GM21390 (cell line): ENCODE results near the gene PFN4.
"Not testable (repeated sequence)": the region's sequence is repeated elsewhere in the genome, so short reads cannot be mapped to it uniquely, and the experiment has no call there.

Source experiments
- ATAC-seq: cut with Tn5 transposase; IDR thresholded peaks from one replicate; pipeline ENCODE4 v1.9.1; 2021; ENCODE audit not compliant: unreplicated experiment

The PFN4 gene

DNA sequence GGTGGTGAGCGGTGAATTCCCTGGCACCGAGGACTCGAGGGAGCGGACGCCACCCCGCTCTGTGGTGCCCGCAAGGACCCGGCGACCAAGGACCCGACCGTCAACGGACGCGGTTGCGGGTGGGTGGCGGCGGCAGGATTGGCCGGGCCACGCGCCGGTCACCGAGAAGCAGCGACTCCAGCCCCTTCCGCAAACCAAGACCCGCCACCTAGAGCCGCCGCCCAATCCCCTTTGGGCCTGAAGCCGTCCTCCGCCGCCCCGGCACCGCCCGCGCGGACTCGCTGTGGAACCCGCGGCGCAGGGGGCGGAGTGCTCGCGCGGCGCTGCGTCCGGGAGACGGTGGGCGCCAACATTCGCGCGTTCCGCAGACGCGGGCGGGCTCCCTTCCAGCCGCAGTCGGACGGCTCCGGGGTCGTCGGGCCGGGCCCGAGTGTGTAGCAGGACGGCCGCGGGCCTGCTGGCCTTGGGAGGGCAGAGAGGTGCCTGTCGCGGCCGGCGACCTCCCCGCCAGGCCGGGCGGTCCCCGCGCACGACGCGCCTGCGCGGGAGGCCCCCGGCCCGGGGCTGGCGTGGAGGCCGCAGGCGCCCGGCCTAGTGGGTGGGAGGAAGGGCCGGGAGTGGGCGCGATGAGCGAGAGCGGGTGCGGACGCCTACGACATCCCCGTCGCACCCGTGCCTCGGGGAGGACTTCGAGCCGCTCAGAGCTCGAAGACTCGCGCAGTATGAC is at the start of gene PFN4, which contains the start of gene FAM228B:
TSS of gene PFN4 (minus strand) at position 140 of the 727 bp plus-strand sequence. CDS start 799 bp downstream, outside the sequence.
TSS of gene FAM228B (plus strand) at position 275 of the 727 bp plus-strand sequence. CDS start 893 bp downstream, outside the sequence.
- peak; percentile 85 for ATAC-seq

GRCh38 chr2:24169023-24169422 is 45.9 kb upstream of the PFN4 start:
- ATAC-seq, result no peak

- peak; percentile 66 for ATAC-seq
These were observed 41.4 kb upstream of the PFN4 start for GRCh38 chr2:24164416-24164973.

DNA sequence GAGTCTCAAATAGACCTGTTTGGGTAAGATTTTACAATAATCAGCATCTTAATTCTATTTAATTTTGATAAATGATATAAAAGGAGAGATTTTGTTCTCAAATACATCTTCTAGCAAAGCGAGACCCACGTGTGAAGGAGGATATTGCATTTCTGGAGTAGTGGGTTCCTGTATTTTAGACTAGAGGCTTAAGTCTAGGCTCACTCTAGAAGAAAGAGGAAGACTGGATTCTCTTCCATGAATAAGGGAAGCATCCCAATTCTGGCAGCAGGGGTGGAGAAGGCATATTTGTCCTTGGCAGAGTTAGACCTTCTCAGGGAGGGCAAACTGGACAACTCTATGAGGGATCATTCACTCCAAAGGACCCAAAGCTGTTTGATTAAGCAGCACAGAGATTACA is 40.5 kb upstream of the PFN4 start:
- ATAC-seq, result no peak

DNA sequence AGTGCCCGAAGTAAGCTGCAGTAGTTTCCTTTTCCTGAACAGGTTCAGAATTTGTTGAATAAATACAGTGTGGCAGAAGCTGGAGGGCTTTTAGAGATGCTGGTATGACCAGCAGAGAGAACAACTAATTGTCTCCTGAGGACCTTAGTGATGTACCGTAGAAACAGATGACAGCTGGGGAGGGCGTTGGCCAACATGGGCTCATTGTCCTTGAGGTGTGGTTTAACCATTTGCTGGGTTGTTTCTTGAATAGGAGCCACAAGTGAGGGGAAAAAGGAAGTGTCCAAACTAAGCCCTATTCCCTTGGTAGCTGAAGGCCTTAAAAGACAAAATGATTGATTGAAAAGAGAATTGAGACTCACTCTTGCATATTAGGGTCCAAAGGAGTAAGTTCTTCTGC is 40.1 kb upstream of the PFN4 start:
- ATAC-seq, result no peak

DNA sequence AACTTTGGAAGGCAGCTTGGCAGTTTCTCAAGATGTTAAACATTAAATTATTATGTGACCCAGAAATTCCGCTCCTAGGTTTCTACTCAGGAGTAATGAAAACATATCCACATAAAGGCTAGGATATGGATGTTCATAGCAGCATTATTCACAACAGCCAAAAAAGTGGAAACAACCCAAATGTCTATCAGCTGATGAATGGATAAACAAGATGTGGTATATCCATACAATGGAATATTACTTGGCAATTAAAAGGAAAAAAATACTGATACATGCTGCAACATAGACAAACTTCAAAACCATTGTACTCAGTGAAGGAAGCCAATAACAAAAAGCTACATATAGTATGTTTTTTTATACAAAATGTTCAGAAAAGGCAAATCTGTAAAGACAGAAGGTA is 39.4 kb upstream of the PFN4 start:
- ATAC-seq, result no peak

DNA sequence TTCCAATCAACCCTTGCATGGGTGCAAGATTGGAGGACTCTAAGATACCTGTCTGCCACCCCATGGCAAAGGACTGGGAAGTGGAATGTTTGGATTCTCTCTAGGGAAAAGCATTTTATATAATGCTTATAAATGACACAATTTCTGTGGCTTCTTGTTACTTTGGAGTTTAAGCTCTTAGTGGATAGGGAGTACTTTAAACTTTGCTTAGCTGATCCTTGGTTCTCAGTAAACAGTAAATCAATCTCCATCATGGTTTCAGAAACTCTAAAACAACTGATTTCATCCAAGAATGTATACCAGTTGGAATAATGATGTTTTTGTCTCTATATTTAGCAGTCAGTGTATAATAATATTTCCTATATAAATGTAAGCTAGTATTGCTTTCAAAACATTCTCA is 37.6 kb upstream of the PFN4 start:
- no peak for ATAC-seq

DNA sequence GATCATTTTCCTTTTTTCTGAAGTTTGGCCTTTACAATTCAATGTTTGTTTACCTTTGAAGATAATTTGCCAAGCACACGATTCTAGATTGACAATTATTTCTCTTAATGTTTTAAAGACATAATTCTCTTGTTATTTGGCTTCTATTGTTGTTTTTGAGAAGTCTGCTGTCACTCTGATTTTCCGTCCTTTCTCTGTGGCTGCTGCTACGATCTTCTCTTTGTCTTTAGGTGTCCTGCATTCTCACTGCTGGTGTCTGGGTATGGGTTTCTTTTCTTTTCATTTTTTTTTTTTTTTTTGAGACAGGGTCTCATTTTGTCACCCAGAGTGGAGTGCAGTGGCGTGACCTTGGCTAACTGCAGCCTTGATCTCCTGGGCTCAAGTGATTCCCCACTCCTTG is 36.6 kb upstream of the PFN4 start:
- no peak for ATAC-seq

DNA sequence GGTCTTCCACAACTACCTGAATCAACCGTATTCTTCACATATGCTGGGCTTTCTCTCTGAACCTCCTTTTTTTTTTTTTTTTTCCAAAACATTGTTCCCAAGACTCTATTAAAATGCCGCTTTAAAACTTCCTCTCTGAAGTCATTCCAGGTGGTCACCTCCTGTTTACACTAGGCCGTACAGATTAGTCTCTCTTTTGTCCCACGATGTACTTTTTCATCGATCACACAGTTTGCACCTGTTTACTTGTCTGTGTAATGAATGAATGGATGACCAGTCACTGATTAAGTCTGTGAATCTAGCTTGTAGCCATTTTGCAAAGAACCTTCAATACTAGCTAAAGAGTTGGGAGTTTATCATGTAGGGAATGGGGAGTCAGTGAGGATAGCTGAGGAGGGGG is 35.0 kb upstream of the PFN4 start:
- ATAC-seq, result no peak

- ATAC-seq, result no peak
These were observed 30.3 kb upstream of the PFN4 start for GRCh38 chr2:24153478-24153877.

GRCh38 chr2:24152413-24153197 is 29.5 kb upstream of the PFN4 start:
- ATAC-seq, result no peak

DNA sequence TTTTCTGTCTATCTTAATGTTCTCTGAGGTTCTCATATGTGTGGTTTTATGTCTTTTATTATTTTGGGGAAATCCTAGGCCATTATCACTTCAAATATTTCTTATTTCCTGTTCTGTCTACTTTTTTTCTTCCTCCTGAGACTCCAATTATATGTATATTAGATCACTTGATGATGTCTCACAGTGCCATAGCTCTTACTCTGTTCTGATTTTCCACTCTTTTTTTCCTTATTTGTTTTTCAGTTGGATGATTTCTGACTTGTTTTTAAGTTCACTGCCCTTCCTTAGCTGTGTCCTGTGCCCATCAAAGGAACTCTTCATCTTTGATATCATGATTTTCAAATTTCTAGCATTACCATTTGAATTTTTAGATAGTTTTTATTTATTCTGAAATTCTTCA is 24.2 kb upstream of the PFN4 start:
- ATAC-seq, result no peak

DNA sequence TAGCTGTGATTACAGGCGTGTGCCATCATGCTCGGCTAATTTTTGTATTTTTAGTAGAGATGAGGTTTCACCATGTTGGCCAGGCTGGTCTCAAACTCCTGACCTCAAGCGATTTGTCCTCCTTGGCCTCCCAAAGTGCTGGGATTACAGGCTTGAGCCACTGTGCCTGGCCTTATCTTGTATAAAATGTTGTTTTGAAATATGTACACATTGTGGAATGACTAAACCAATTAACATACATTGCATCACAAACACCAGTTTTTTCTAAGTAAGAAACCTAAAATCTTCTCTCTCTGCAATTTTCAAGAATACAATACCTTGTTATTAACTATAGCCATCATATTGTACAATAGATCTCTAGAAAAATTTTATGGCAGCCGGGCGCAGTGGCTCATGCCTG is 17.2 kb upstream of the PFN4 start:
- ATAC-seq, result not testable (repeated sequence)

DNA sequence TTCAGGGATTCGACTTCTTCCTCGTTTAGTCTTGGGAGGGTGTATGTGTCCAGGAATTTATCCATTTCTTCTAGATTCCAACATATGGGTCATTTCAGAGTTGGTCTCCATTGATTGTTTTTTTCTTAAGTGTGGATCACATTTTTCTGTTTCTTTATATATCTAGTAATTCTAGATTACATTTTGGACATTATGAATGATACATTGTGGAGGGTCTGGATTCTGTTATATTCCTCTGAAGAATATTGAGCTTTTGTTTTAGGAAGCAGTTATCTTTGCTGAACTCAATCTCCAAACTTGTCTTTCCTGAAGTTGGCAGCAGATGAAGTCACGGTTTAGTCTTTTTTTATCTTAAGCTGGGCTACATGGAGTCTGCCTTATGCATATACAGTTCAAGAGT is 9.4 kb upstream of the PFN4 start:
- ATAC-seq, result no peak

GRCh38 chr2:24125956-24126355 is 2.8 kb upstream of the PFN4 start:
- ATAC-seq, result no peak

DNA sequence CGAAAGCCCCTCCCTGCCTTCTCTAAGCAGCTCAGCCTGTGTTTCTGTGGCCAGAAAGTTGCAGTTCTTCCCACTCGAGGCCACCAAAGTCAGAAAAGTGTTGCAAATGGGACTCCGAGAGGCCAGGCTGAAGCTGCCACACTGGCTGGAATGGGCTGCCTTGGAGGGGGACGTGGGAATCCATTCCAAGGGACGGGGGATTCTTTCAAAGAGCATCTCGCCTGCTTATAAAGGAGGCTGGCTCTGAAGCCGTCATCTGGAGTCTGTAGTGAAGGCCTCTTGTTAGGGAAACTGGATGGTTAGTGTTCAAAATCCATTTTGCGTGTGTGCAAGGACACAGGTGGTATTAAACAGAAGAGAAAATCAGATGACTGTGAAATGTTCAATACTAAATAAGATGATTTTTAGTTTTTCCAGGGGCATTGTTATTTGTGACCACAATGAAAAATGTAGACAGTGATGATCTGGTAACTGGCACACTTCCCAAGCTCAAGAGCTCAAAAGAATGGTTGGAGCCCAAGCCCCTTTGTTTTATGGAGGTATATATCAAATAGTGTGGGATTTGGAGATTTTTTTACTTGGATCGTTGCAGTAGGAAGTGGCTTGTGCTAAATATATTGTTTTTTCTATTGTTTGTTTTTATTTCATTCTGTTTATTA is 917 bp upstream of the PFN4 start:
- peak; percentile 3 for ATAC-seq

DNA sequence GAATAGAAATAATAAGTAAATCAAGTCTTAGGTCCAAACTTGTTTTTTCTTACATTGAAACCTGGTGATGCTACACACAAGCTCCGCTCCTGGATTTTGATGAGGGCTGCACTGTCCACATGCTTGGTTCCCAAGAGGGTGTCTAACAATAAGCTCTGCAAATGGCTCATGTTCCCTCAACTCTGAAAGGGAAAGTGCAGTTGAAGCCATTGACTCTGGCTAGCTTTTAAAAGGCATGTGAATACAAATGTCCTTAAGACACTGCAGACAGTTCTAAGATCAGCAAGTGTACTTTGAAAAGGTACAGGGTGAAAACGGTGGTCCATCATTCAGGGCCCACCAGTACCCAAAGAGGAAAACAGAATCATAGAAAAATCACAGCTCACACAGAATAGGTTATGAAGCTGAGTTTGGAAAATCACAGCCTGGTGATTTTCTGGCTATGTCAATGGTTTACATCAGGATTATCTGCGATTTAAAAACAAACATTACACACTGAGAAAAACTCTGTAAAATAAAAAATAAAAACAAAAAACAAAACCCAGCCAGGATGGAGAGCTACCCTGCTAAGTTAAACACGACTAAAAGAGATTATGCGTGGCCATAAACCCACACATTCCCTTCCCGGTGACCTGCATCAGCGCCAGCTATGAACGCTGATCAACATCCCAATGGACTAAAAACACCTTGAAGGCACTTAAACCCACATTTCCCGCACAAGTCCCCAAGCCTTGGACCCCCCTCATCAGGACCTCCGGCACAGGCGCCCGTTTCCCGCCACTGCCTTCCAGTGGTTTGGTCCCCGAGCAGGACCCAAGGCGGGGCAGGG is 554 bp downstream of the PFN4 start:
- no peak for ATAC-seq

- no peak for ATAC-seq
These were observed 1.7 kb downstream of the PFN4 start for GRCh38 chr2:24121469-24121868.

GRCh38 chr2:24121066-24121465 is 2.1 kb downstream of the PFN4 start:
- no peak for ATAC-seq

DNA sequence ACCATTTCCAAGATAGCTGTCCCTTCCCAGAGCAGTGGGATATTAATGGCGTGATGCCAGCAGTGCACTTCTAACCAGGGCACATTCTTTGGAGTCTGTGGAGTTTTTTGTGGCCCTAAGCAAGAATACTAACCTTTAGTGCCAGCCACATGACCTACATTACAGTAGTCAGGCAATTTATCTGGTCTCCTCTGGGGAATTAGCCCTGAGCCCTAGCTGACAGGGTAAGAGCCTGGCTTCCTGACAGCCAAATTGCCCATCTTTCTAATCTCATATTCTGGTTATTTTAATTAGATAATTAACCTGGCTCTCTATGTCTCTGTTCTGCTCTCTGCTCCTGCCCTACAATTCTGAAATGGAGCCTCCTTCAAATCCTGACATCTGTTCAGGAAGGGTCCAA is 5.2 kb downstream of the PFN4 start:
- no peak for ATAC-seq

- ATAC-seq, result no peak
These were observed 8.1 kb downstream of the PFN4 start for GRCh38 chr2:24115057-24115456.
